Progenitor cell of endocrine pancreas (in vitro differentiated cells): Measurements from ENCODE around the gene DENND6B. TPM values are rescaled to one million over a fixed set of nuclear protein-coding genes. Genes with fewer than 3 reads are reported as not detected.

Source experiments
- DNase-seq: peaks from one replicate; pipeline ENCODE4 v3.0.0; 2021; ENCODE audit warnings: low spot score; ENCODE audit not compliant: unreplicated experiment
- H3K27ac Mint-ChIP-seq: 2 replicates; pipeline ENCODE4 v1.8.0; 2021; ENCODE audit warnings: mild to moderate bottlenecking, moderate library complexity, mixed read lengths
- H3K27me3 Mint-ChIP-seq: 2 replicates; pipeline ENCODE4 v1.8.0; 2021; ENCODE audit warnings: mixed read lengths
- H3K36me3 Mint-ChIP-seq: 2 replicates; pipeline ENCODE4 v1.8.0; 2022; ENCODE audit warnings: mixed read lengths; ENCODE audit not compliant: insufficient read depth
- H3K4me1 Mint-ChIP-seq: 2 replicates; pipeline ENCODE4 v1.8.0; 2021; ENCODE audit warnings: low read depth, mixed read lengths
- H3K4me3 Mint-ChIP-seq: 2 replicates; pipeline ENCODE4 v1.8.0; 2021; ENCODE audit warnings: low read depth, mild to moderate bottlenecking, moderate library complexity, mixed read lengths
- H3K9me3 Mint-ChIP-seq: 2 replicates; pipeline ENCODE4 v1.8.0; 2021; ENCODE audit warnings: low read depth, mixed read lengths
- total RNA-seq: library from RNA; stranded (reverse); gene quantifications from 2 replicates; pipeline ENCODE4 v1.2.1, GENCODE V29; 2021
- TF ChIP-seq, protein P1 (sequence below): fragments of 200-600 bp; sonication (generic); IDR thresholded peaks from one replicate; pipeline ENCODE4 v1.5.0; 2021; ENCODE audit warnings: antibody characterized with exemption, mild to moderate bottlenecking; ENCODE audit not compliant: unreplicated experiment

DENND6B gene
- total RNA-seq, 1 donor from 2014 or later, result 36.4 TPM

DNA sequence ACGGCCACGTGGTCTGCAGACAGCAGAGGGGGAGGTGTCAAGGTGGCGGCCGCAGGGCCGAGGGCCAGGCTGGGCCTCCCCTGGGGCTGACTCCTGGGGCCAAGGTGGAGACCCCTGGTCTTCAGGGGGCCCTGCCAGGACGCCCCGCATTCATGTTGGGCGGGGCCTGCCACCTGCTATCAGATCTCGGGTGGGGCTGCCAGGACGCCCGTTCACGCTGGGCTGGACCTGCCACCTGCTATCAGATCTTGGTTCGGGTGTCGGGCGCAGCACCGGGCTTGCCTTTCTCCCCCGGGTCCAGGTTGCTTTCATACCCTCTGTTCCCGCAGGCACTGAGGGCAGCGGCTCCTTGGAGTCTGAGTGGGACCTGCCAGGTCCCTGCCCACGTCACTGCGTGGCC lies 40.5 kb downstream of the DENND6B start:
- peaks cover 4% of the 10 kb centered on the region for H3K36me3 Mint-ChIP-seq

DNA sequence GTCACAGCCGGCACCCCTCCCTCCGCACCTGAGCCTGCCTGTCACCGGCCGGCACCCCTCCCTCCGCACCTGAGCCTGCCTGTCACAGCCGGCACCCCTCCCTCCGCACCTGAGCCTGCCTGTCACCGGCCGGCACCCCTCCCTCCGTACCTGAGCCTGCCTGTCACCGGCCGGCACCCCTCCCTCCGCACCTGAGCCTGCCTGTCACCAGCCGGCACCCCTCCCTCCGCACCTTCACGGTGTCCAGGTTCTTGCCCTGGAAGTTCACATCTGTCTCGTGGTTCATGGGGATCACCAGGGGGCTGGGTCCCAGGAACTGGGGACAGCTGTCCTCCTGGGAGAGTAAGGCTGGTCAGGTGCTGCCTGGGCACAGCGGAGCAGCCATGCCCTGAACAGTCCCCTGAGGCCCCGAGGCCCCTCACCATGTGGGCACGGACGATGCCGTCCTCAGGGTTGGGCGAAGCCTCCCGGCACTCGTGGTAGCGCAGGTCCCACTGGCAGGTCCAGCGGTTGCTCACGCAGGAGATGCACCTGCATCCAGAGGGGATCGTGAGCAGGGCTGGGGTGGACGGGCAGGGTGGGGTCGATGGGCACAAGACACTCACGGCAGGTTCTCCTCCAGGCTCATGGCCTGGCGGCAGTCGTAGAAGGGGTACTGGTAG lies 41.1 kb downstream of the DENND6B start:
- H3K4me3 Mint-ChIP-seq, result no peak overlapping the region
- H3K9me3 Mint-ChIP-seq, result no peaks in the 10 kb centered on the region
- DNase-seq, result no peak
- H3K27ac Mint-ChIP-seq, result no peak overlapping the region
- H3K27me3 Mint-ChIP-seq, result no peaks in the 10 kb centered on the region
- no peaks in the 10 kb centered on the region for H3K4me1 Mint-ChIP-seq
- TF ChIP-seq, protein P1, sequence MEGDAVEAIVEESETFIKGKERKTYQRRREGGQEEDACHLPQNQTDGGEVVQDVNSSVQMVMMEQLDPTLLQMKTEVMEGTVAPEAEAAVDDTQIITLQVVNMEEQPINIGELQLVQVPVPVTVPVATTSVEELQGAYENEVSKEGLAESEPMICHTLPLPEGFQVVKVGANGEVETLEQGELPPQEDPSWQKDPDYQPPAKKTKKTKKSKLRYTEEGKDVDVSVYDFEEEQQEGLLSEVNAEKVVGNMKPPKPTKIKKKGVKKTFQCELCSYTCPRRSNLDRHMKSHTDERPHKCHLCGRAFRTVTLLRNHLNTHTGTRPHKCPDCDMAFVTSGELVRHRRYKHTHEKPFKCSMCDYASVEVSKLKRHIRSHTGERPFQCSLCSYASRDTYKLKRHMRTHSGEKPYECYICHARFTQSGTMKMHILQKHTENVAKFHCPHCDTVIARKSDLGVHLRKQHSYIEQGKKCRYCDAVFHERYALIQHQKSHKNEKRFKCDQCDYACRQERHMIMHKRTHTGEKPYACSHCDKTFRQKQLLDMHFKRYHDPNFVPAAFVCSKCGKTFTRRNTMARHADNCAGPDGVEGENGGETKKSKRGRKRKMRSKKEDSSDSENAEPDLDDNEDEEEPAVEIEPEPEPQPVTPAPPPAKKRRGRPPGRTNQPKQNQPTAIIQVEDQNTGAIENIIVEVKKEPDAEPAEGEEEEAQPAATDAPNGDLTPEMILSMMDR, result no peak
- peaks cover 5% of the 10 kb centered on the region for H3K36me3 Mint-ChIP-seq

More for the DNA sequence above, 40.5 kb downstream of the DENND6B start:
- TF ChIP-seq, protein P1, result no peak
- Mint-ChIP-seq H3K4me3 (no peak overlapping the region), H3K27ac (no peak overlapping the region), H3K27me3 (no peaks in the 10 kb centered on the region), H3K9me3 (no peaks in the 10 kb centered on the region), H3K4me1 (no peaks in the 10 kb centered on the region)
- DNase-seq, result no peak

DNA sequence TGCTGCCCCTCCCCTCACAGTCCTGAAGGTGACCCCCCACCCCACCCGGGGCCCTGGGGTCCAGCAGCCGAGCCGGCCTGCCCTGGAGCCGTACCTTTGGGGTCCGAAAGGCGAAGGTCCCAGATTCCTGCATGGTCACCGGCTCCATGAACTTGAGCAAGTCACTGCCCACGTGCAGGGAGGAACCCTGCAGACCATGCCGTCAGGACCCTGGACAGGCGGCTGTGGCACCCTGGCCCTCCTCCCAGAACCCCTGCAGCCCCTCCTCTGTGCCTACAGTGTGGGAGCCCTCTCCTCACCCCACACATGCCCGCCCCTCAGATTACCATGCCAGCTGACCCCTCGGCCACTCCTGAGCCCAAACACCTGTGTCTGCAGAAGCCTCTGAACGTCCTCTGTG lies 42.3 kb downstream of the DENND6B start:
- no peak overlapping the region for H3K4me3 Mint-ChIP-seq
- TF ChIP-seq, protein P1, result no peak
- no peaks in the 10 kb centered on the region for H3K9me3 Mint-ChIP-seq
- DNase-seq, result no peak
- H3K36me3 Mint-ChIP-seq, result peaks cover 7% of the 10 kb centered on the region
- H3K27ac Mint-ChIP-seq, result no peak overlapping the region
- H3K4me1 Mint-ChIP-seq, result no peaks in the 10 kb centered on the region
- no peaks in the 10 kb centered on the region for H3K27me3 Mint-ChIP-seq

DNA sequence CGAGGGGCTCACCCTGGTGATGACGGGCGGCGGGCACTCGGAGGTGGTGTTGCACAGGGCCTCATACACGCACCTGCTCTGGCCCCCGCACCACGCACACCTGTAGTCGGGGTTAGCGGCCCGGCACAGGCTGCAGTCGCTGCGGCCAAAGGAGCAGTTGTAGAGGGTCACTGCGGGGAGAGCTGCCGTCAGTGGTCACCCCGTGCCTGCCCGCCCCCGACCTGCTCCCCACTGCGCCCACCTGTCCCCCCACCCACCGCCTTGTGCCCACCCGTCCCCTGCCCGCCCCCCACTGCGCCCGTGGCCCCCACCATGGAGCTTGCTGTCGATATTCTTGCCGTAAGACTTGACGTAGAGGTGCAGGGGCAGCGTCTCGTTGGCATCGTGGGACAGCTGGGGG lies 43.0 kb downstream of the DENND6B start:
- no peak overlapping the region for H3K27ac Mint-ChIP-seq
- TF ChIP-seq, protein P1, result no peak
- no peaks in the 10 kb centered on the region for H3K9me3 Mint-ChIP-seq

DNA sequence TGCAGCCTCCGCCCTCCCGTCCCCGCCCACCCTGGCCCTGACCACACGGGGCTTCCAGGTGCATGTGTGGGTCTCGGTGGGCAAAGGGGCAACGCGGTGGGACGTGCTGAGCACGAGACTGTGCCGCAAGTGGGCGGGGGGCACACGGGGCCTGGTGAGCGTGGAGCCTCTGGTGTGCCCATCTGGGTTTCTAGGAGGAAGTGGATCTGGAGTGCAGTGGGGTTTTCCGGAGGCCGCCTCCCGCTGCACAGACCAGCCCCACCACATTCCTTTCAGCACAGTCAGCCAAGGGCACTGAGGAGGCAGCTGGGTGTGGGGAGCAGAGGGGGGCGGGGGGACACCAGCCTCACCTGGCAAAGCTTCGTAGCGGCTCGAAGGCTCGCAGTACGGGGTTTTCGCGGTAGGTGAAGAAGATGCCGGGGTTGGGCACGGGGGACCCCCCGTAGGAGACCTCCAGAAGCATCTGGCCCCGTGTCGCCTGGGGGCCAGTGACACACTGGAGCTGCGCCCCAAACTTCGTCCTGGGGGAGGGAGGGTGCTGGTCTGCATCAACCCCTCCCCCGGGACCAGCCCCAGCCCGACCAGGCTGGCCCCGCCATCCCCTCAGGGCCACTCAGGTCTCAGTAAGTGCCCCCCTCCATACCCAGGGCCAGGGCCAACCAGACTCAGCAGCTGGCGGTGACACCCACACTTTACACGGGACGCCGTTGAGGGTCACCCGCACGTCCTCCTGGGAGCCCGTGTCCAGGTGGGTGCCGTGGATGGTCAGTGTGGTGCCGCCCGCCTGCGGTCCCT lies 44.3 kb downstream of the DENND6B start:
- no peaks in the 10 kb centered on the region for H3K4me1 Mint-ChIP-seq
- H3K27me3 Mint-ChIP-seq, result no peaks in the 10 kb centered on the region
- DNase-seq, result no peak
- no peak overlapping the region for H3K4me3 Mint-ChIP-seq
- TF ChIP-seq, protein P1, result no peak
- no peak overlapping the region for H3K27ac Mint-ChIP-seq
- peaks cover 8% of the 10 kb centered on the region for H3K36me3 Mint-ChIP-seq
- H3K9me3 Mint-ChIP-seq, result no peaks in the 10 kb centered on the region

More for the DNA sequence above, 43.0 kb downstream of the DENND6B start:
- no peak for DNase-seq
- H3K27me3 Mint-ChIP-seq, result no peaks in the 10 kb centered on the region
- H3K4me3 Mint-ChIP-seq, result no peak overlapping the region
- H3K36me3 Mint-ChIP-seq, result peaks cover 7% of the 10 kb centered on the region
- H3K4me1 Mint-ChIP-seq, result no peaks in the 10 kb centered on the region
